Activated CD8-positive, alpha-beta T cell treated with anti-CD3 and anti-CD28 coated beads for 36 hours (primary cell): ENCODE data around the gene PSRC1. TPM values are rescaled to one million over a fixed set of nuclear protein-coding genes. Genes with fewer than 3 reads are reported as not detected.

Source experiments
- ATAC-seq: fragments of 200-7000 bp; cut with Tn5 transposase; one replicate; pipeline ENCODE4 v1.10.0; 2021; ENCODE audit warnings: mild to moderate bottlenecking, moderate library complexity
- CTCF ChIA-PET: fragments of 350-600 bp; sonication (Branson Sonifier 250); formaldehyde crosslinking; loops from one replicate; lab custom pipeline; 2021; ENCODE audit warnings: antibody characterized with exemption; lab: Charles Lee
- POLR2A ChIA-PET: fragments of 350-600 bp; sonication (Branson Sonifier 250); formaldehyde crosslinking; loops from one replicate; lab custom pipeline; 2021; ENCODE audit warnings: antibody characterized with exemption; lab: Charles Lee
- DNase-seq: peaks from one replicate; pipeline ENCODE4 v3.0.0-alpha.2; 2020
- H3K27ac Mint-ChIP-seq: one replicate; pipeline ENCODE4 v1.8.0; 2021; ENCODE audit warnings: mild to moderate bottlenecking, mixed read lengths
- H3K27me3 Mint-ChIP-seq: one replicate; pipeline ENCODE4 v1.8.0; 2021; ENCODE audit warnings: mixed read lengths
- H3K36me3 Mint-ChIP-seq: one replicate; pipeline ENCODE4 v1.8.0; 2021; ENCODE audit warnings: low read depth, mixed read lengths
- H3K4me1 Mint-ChIP-seq: one replicate; pipeline ENCODE4 v1.8.0; 2021; ENCODE audit warnings: low read depth, mixed read lengths
- H3K4me3 Mint-ChIP-seq: one replicate; pipeline ENCODE4 v1.8.0; 2021; ENCODE audit warnings: mild to moderate bottlenecking, moderate library complexity, mixed read lengths
- H3K9me3 Mint-ChIP-seq: one replicate; pipeline ENCODE4 v1.8.0; 2021; ENCODE audit warnings: mixed read lengths
- intact Hi-C: fragments of 100-400 bp; cut with micrococcal nuclease; formaldehyde crosslinking; loops from one replicate; pipeline ENCODE4 v1.10.0; 2022
- total RNA-seq, 2 experiments: library from RNA; stranded (reverse); gene quantifications; one replicate each; pipeline ENCODE4 v1.2.3, GENCODE V29; 2021
- TF ChIP-seq, protein P1 (sequence below): fragments of 200-600 bp; IDR thresholded peaks from one replicate; pipeline ENCODE4 v1.8.0; 2022; ENCODE audit warnings: antibody characterized with exemption, mild to moderate bottlenecking

The PSRC1 gene
- total RNA-seq, 2 experiments from 2014 or later = 12.9 to 14.0 TPM

GRCh38 chr1:109301874-109302273 is 18.9 kb upstream of the PSRC1 start:
- H3K4me3 Mint-ChIP-seq = no peak overlapping the region

DNA sequence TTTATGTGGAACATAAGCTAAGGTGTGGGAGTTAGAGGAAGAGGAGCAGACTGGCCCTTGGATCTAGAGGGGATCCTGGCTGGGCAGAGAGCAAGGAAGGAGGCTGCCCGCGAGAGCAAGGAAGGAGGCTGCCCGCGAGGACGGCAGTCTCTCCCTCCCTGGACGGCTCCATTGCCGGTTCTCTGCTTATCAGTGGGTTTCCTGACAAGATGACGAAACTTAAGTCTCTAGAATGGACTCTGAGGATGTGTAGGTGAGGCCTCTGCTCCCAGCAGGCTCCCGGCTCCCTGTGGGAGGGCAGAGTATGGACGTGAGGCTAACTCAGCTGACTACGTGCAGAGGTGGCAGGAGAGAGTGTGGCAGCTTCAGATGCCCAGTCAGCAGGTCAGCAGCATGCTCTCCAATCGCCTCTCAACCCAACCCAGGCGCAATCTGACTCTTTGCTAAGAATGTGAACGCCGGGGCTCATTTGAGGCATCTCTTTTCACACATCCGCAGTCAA is 17.8 kb upstream of the PSRC1 start:
- H3K4me3 Mint-ChIP-seq = no peak overlapping the region
- H3K9me3 Mint-ChIP-seq = no peaks in the 10 kb centered on the region
- peaks cover 7% of the 10 kb centered on the region for H3K27me3 Mint-ChIP-seq
- ChIA-PET CTCF (no interaction called here), POLR2A (no interaction called here)
- H3K36me3 Mint-ChIP-seq = no peaks in the 10 kb centered on the region
- DNase-seq = no peak
- ATAC-seq = no peak
- TF ChIP-seq, protein P1, sequence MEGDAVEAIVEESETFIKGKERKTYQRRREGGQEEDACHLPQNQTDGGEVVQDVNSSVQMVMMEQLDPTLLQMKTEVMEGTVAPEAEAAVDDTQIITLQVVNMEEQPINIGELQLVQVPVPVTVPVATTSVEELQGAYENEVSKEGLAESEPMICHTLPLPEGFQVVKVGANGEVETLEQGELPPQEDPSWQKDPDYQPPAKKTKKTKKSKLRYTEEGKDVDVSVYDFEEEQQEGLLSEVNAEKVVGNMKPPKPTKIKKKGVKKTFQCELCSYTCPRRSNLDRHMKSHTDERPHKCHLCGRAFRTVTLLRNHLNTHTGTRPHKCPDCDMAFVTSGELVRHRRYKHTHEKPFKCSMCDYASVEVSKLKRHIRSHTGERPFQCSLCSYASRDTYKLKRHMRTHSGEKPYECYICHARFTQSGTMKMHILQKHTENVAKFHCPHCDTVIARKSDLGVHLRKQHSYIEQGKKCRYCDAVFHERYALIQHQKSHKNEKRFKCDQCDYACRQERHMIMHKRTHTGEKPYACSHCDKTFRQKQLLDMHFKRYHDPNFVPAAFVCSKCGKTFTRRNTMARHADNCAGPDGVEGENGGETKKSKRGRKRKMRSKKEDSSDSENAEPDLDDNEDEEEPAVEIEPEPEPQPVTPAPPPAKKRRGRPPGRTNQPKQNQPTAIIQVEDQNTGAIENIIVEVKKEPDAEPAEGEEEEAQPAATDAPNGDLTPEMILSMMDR = no peak
- intact Hi-C loops = no loop called here
- peaks cover 3% of the 10 kb centered on the region for H3K4me1 Mint-ChIP-seq
- no peak overlapping the region for H3K27ac Mint-ChIP-seq

More at GRCh38 chr1:109301874-109302273, 18.9 kb upstream of the PSRC1 start:
- Mint-ChIP-seq H3K4me1 (peaks cover 3% of the 10 kb centered on the region), H3K36me3 (no peaks in the 10 kb centered on the region), H3K27ac (no peak overlapping the region), H3K27me3 (peaks cover 7% of the 10 kb centered on the region), H3K9me3 (no peaks in the 10 kb centered on the region)
- intact Hi-C loops = no loop called here
- ChIA-PET POLR2A (no interaction called here), CTCF (no interaction called here)
- DNase-seq (no peak), ATAC-seq (no peak)
- TF ChIP-seq, protein P1 = no peak

DNA sequence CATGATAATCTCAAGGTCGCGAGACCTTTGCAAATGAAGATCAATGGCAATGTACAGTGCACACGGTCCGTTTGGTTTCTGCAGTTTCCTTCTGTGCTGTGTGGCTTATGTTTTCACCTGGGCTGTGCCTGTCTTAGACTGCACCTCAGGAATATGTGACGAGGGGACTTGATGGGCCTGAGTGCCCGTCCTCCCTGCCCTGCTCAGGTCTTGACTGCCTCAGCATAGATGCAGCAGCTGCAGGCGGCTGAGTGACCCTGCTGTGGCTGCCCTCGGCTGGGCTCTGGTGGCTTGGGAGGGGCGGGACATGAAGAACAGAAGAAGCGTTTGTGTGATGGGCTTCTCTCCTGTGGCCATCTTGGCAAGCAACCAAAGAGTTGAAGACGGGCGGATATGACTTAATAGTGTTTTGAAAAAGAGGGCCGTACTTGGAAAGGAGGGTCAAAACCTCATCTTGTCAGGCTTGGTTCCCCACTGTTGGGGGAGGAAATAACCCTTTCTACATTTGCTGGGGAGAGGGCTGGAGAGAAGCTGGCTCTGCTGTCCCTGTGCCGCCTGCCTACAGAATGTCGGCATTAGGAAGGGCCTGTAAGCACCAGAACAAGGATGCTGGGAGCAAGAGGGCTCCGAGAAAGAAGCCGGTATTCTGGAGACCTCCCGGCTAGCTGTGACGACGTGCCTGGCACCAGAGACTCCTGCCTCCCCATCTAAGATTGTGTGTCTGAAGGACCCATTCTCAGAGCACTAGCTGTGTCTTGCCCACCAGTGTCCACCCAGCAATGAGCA is 16.8 kb upstream of the PSRC1 start:
- DNase-seq (no peak), ATAC-seq (no peak)
- no peak overlapping the region for H3K27ac Mint-ChIP-seq
- no peaks in the 10 kb centered on the region for H3K9me3 Mint-ChIP-seq
- CTCF ChIA-PET = interaction anchor here (1.0 kb wide), 1 partner anchor 22 kb away, joined by 3 read pairs; no protein-coding TSS in a partner anchor
- intact Hi-C loops = no loop called here
- peaks cover 3% of the 10 kb centered on the region for H3K4me1 Mint-ChIP-seq
- H3K27me3 Mint-ChIP-seq = peaks cover 10% of the 10 kb centered on the region
- no peaks in the 10 kb centered on the region for H3K36me3 Mint-ChIP-seq
- no peak overlapping the region for H3K4me3 Mint-ChIP-seq
- TF ChIP-seq, protein P1 = no peak
- POLR2A ChIA-PET = no interaction called here

GRCh38 chr1:109298666-109299557 is 16.0 kb upstream of the PSRC1 start:
- H3K4me1 Mint-ChIP-seq = peaks cover 3% of the 10 kb centered on the region
- TF ChIP-seq, protein P1 = no peak
- no peaks in the 10 kb centered on the region for H3K36me3 Mint-ChIP-seq
- ChIA-PET POLR2A (no interaction called here), CTCF (interaction anchor here (1.0 kb wide), 1 partner anchor 22 kb away, joined by 3 read pairs; no protein-coding TSS in a partner anchor)
- ATAC-seq = peak; percentile 47
- DNase-seq = peak; percentile 53
- H3K27me3 Mint-ChIP-seq = peaks cover 10% of the 10 kb centered on the region
- no peak overlapping the region for H3K27ac Mint-ChIP-seq
- intact Hi-C loops = no loop called here
- H3K4me3 Mint-ChIP-seq = no peak overlapping the region
- H3K9me3 Mint-ChIP-seq = no peaks in the 10 kb centered on the region
